PC-3 (cell line): ENCODE data around the gene ZNF445. TPM values are rescaled to one million over a fixed set of nuclear protein-coding genes. Genes with fewer than 3 reads are reported as not detected.

Experiments
- ATAC-seq: fragments of 200-7000 bp; cut with Tn5 transposase; 2 replicates; pipeline ENCODE4 v1.9.1; 2020; ENCODE audit warnings: mild to moderate bottlenecking, moderate library complexity
- BruUV-seq: library from RNA; stranded (reverse); fragments of 400-500 nt; replicated peaks from 2 replicates; lab custom pipeline; 2021; lab: Mats Ljungman, UMichigan
- CTCF ChIA-PET: fragments of 300-600 bp; sonication (Branson Sonifier 250); formaldehyde crosslinking; loops from one replicate; lab custom pipeline; 2022; ENCODE audit warnings: antibody characterized with exemption; lab: Charles Lee
- POLR2A ChIA-PET: fragments of 300-600 bp; sonication (Branson Sonifier 250); formaldehyde crosslinking; loops from one replicate; lab custom pipeline; 2022; ENCODE audit warnings: antibody characterized with exemption; ENCODE audit not compliant: unreplicated experiment; lab: Charles Lee
- DNase-seq: peaks from one replicate; pipeline ENCODE4 v3.0.0-alpha.2; 2015
- H2AFZ ChIP-seq: fragments of 300-600 bp; sonication (generic); 2 replicates; pipeline ENCODE4 v1.6.0; 2016; ENCODE audit warnings: antibody characterized with exemption, low read length
- H3F3A ChIP-seq: fragments of 300-600 bp; sonication (generic); one replicate; pipeline ENCODE4 v1.6.0; 2017; ENCODE audit warnings: antibody characterized with exemption, low read length, control low read depth, mild to moderate bottlenecking; ENCODE audit not compliant: unreplicated experiment
- H3K27ac ChIP-seq: fragments of 300-600 bp; sonication (generic); 2 replicates; pipeline ENCODE4 v1.5.1; 2016; ENCODE audit warnings: mild to moderate bottlenecking, low read length
- H3K27me3 ChIP-seq: fragments of 300-600 bp; sonication (generic); 2 replicates; pipeline ENCODE4 v1.6.1; 2016; ENCODE audit warnings: low read length, mixed read lengths
- H3K36me3 ChIP-seq: fragments of 300-600 bp; sonication (generic); 2 replicates; pipeline ENCODE4 v1.6.1; 2016; ENCODE audit warnings: low read depth, mixed run types, low read length, mixed read lengths
- H3K4me1 ChIP-seq: fragments of 300-600 bp; sonication (generic); 2 replicates; pipeline ENCODE4 v1.5.1; 2016; ENCODE audit warnings: low read length; ENCODE audit not compliant: insufficient read depth
- H3K4me2 ChIP-seq: fragments of 300-600 bp; sonication (generic); 2 replicates; pipeline ENCODE4 v1.6.0; 2016; ENCODE audit warnings: low read length
- H3K4me3 ChIP-seq: fragments of 300-600 bp; sonication (generic); 2 replicates; pipeline ENCODE4 v1.5.1; 2016; ENCODE audit warnings: mild to moderate bottlenecking, low read length, mixed read lengths
- H3K79me2 ChIP-seq: fragments of 300-600 bp; sonication (generic); 2 replicates; pipeline ENCODE4 v1.6.1; 2017; ENCODE audit warnings: low read length, mixed read lengths
- H3K9ac ChIP-seq: fragments of 300-600 bp; sonication (generic); 2 replicates; pipeline ENCODE4 v1.6.0; 2016; ENCODE audit warnings: mild to moderate bottlenecking, low read length
- H3K9me2 ChIP-seq: fragments of 300-600 bp; sonication (generic); replicated peaks from 2 replicates; pipeline ENCODE4 v1.6.1; 2016; ENCODE audit warnings: mixed run types, low read length, mixed read lengths
- H3K9me3 ChIP-seq: fragments of 300-600 bp; sonication (generic); 2 replicates; pipeline ENCODE4 v1.6.1; 2016; ENCODE audit warnings: low read length, mixed read lengths
- H4K20me1 ChIP-seq: fragments of 300-600 bp; sonication (generic); 2 replicates; pipeline ENCODE4 v1.6.1; 2016; ENCODE audit warnings: low read length, mixed read lengths
- CTCF ChIP-seq: fragments of 300-600 bp; sonication (generic); conservative IDR thresholded peaks from 2 replicates; pipeline ENCODE4 v1.5.1; 2017; ENCODE audit warnings: antibody characterized with exemption, low read depth, mild to moderate bottlenecking, low read length
- EZH2 ChIP-seq: fragments of 300-600 bp; sonication (generic); IDR thresholded peaks from one replicate; pipeline ENCODE4 v1.6.1; 2017; ENCODE audit warnings: antibody characterized with exemption, mild to moderate bottlenecking, low read length; ENCODE audit not compliant: unreplicated experiment
- EZH2phosphoT487 ChIP-seq: fragments of 300-600 bp; sonication (generic); IDR thresholded peaks from 2 replicates; pipeline ENCODE4 v1.6.1; 2018; ENCODE audit warnings: mild to moderate bottlenecking, antibody characterized with exemption, low read length, borderline replicate concordance
- intact Hi-C: fragments of 100-400 bp; cut with micrococcal nuclease; formaldehyde crosslinking; loops from 2 replicates; pipeline ENCODE4 v1.9.0; 2023
- total RNA-seq: library from RNA; depleted of rRNA; stranded (reverse); fragments of >200 nt; gene quantifications from 2 replicates; pipeline ENCODE4 v1.2.3, GENCODE V29; 2014

The ZNF445 gene
- total RNA-seq, 1 experiment from 2014 or later, result 8.2 TPM

- Histone ChIP-seq H3K4me3 (no peak overlapping the region), H3K4me2 (no peak overlapping the region), H3F3A (no peaks in the 10 kb centered on the region), H4K20me1 (no peaks in the 10 kb centered on the region), H2AFZ (no peak overlapping the region), H3K9me2 (no peaks in the 10 kb centered on the region), H3K9ac (no peak overlapping the region), H3K27ac (no peak overlapping the region), H3K9me3 (no peaks in the 10 kb centered on the region), H3K27me3 (no peaks in the 10 kb centered on the region), H3K36me3 (no peaks in the 10 kb centered on the region), H3K4me1 (no peaks in the 10 kb centered on the region), H3K79me2 (no peaks in the 10 kb centered on the region)
- POLR2A ChIA-PET, result no interaction called here
- intact Hi-C loops, result no loop called here
- DNase-seq (no peak), ATAC-seq (no peak)
- TF ChIP-seq EZH2 (no peak), CTCF (no peak), EZH2phosphoT487 (no peak)
- BruUV-seq, result no TSS peak
- CTCF ChIA-PET, result no interaction called here
These were observed 81.0 kb downstream of the ZNF445 start for GRCh38 chr3:44396200-44397171.

- ChIA-PET CTCF (no interaction called here), POLR2A (no interaction called here)
- intact Hi-C loops, result no loop called here
- Histone ChIP-seq H3K9me3 (no peaks in the 10 kb centered on the region), H4K20me1 (no peaks in the 10 kb centered on the region), H3K9ac (no peak overlapping the region), H3K4me3 (no peak overlapping the region), H3K79me2 (no peaks in the 10 kb centered on the region), H3K27me3 (no peaks in the 10 kb centered on the region), H3K4me2 (no peak overlapping the region), H3K27ac (no peak overlapping the region), H3F3A (no peaks in the 10 kb centered on the region), H3K4me1 (no peaks in the 10 kb centered on the region), H3K36me3 (no peaks in the 10 kb centered on the region), H3K9me2 (no peaks in the 10 kb centered on the region), H2AFZ (no peak overlapping the region)
- TF ChIP-seq EZH2phosphoT487 (no peak), EZH2 (no peak), CTCF (no peak)
- BruUV-seq, result no TSS peak
- DNase-seq (no peak), ATAC-seq (no peak)
These were observed 81.8 kb downstream of the ZNF445 start for GRCh38 chr3:44395714-44396113.

- H3K27ac ChIP-seq, result no peak overlapping the region
- H2AFZ ChIP-seq, result no peak overlapping the region
- H3K9ac ChIP-seq, result no peak overlapping the region
- no peaks in the 10 kb centered on the region for H3K79me2 ChIP-seq
- CTCF ChIA-PET, result no interaction called here
- DNase-seq, result no peak
- no peaks in the 10 kb centered on the region for H3K27me3 ChIP-seq
- H3K4me2 ChIP-seq, result no peak overlapping the region
- TF ChIP-seq EZH2 (no peak), EZH2phosphoT487 (no peak)
- H3K4me1 ChIP-seq, result no peaks in the 10 kb centered on the region
- no peaks in the 10 kb centered on the region for H3F3A ChIP-seq
- no peak for ATAC-seq
- no TSS peak for BruUV-seq
- H3K36me3 ChIP-seq, result no peaks in the 10 kb centered on the region
- H3K9me2 ChIP-seq, result no peaks in the 10 kb centered on the region
- intact Hi-C loops, result no loop called here
- POLR2A ChIA-PET, result no interaction called here
- no peaks in the 10 kb centered on the region for H4K20me1 ChIP-seq
- H3K4me3 ChIP-seq, result no peak overlapping the region
- H3K9me3 ChIP-seq, result no peaks in the 10 kb centered on the region
These were observed 85.0 kb downstream of the ZNF445 start for GRCh38 chr3:44392489-44392888.
